NCI-H1048 (cell line): Measurements from ENCODE around the gene PMEL.
"Not testable (repeated sequence)": the region's sequence is repeated elsewhere in the genome, so short reads cannot be mapped to it uniquely, and the experiment has no call there.

Experiments
- DNase-seq: peaks from one replicate; lab custom pipeline; 2025; lab: John Stamatoyannopoulos, UW

Gene PMEL

GRCh38 chr12:55983232-55983842, 17.5 kb upstream of the PMEL start:
- no peak for DNase-seq

- DNase-seq: no peak
Measured at GRCh38 chr12:55982319-55982936, 16.6 kb upstream of the PMEL start.

- not testable (repeated sequence) for DNase-seq
Measured at GRCh38 chr12:55981882-55982281, 16.0 kb upstream of the PMEL start.

- DNase-seq: no peak
Measured at GRCh38 chr12:55979069-55979468, 13.2 kb upstream of the PMEL start.

- DNase-seq: no peak
Measured at GRCh38 chr12:55978393-55978792, 12.6 kb upstream of the PMEL start.

- DNase-seq: no peak
Measured at GRCh38 chr12:55974308-55974730, 8.5 kb upstream of the PMEL start.

GRCh38 chr12:55973599-55974307, 7.9 kb upstream of the PMEL start, which contains the start of gene RAB5B:
TSS of gene RAB5B (plus strand) at chr12:55974078. CDS start at chr12:55986961, 12,883 bp downstream.
- peak; percentile 99 for DNase-seq

GRCh38 chr12:55972911-55973598, 7.2 kb upstream of the PMEL start:
- no peak for DNase-seq

GRCh38 chr12:55972456-55972855, 6.6 kb upstream of the PMEL start:
- DNase-seq: no peak

GRCh38 chr12:55972042-55972441, 6.2 kb upstream of the PMEL start:
- DNase-seq: no peak

- no peak for DNase-seq
Measured at GRCh38 chr12:55970775-55971174, 4.9 kb upstream of the PMEL start.

- no peak for DNase-seq
Measured at GRCh38 chr12:55969356-55969755, 3.5 kb upstream of the PMEL start.

- DNase-seq: peak; percentile 77
Measured at GRCh38 chr12:55966408-55967281, 803 bp upstream of the PMEL start, which contains the start of gene CDK2. TSS of gene CDK2 (plus strand) at chr12:55966830. CDS start at chr12:55967009, 179 bp downstream.

GRCh38 chr12:55965240-55965639, 602 bp downstream of the PMEL start:
- DNase-seq: no peak

- no peak for DNase-seq
Measured at GRCh38 chr12:55963760-55964159, 2.1 kb downstream of the PMEL start.

- DNase-seq: no peak
Measured at GRCh38 chr12:55957106-55957859, 8.6 kb downstream of the PMEL start.

GRCh38 chr12:55955800-55956508, 9.9 kb downstream of the PMEL start:
- no peak for DNase-seq

GRCh38 chr12:55955344-55955743, 10.5 kb downstream of the PMEL start:
- no peak for DNase-seq

GRCh38 chr12:55946553-55946952, 19.3 kb downstream of the PMEL start:
- no peak for DNase-seq

GRCh38 chr12:55942577-55943136, 23.2 kb downstream of the PMEL start:
- no peak for DNase-seq
